ENCODE results near the gene MKX. TPM values are rescaled to one million over a fixed set of nuclear protein-coding genes. Genes with fewer than 3 reads are reported as not detected.

MKX gene
- total RNA-seq, 4 donors from 2014 or later: 0.84 to 1.3 (median 1.1) TPM

DNA sequence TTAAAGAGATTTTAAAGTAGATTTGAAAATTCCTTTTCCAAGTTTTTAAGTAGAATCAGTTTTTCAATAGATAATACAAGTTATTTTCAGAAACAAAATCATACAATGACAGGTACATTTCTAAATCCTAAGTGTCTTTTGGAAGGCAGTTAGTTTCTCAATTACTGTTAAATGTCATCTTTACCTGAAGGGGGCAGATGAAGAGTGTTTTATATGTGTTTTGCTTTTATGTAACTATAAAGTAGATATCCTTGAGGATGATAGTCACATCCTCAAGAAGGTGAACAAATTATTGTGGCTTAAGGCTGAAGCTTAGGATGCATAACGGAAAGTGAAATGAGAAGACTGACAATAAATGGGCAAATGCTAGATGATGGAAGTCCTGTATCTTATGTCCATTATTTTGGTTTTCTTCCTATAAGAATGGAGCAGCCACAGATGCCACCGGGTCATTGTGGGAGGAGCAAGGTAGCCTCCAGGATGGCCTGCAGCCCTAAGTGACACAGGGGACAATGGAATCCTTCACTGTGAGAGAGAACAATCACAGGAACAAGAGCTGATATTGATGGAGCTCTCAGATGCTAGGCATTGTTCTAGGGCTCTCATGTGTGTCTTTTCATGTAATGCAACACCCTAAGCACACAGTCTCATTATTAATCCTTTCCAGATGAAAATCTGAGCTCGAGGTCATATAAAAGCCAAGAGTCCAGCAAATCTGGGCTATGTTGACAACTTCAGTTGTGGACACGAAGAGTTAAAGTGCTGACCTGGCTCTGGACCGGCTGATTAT lies 14.1 kb upstream of the MKX start:
- intact Hi-C loops (cut with DNase I; ENCODE audit: low total_unique reads): loop anchor here (5.0 kb wide), 1 partner anchor 242 kb away; no protein-coding TSS in a partner anchor
- 61 to 66% methylated on average over 5 of the region's 5 CpGs for WGBS, 2 donors
- no peak for DNase-seq (ENCODE audit: low spot score in 2 of 2)
- TF ChIP-seq POLR2A (IDR thresholded peaks at IDR 0.05): no peak
- TF ChIP-seq, protein P1, sequence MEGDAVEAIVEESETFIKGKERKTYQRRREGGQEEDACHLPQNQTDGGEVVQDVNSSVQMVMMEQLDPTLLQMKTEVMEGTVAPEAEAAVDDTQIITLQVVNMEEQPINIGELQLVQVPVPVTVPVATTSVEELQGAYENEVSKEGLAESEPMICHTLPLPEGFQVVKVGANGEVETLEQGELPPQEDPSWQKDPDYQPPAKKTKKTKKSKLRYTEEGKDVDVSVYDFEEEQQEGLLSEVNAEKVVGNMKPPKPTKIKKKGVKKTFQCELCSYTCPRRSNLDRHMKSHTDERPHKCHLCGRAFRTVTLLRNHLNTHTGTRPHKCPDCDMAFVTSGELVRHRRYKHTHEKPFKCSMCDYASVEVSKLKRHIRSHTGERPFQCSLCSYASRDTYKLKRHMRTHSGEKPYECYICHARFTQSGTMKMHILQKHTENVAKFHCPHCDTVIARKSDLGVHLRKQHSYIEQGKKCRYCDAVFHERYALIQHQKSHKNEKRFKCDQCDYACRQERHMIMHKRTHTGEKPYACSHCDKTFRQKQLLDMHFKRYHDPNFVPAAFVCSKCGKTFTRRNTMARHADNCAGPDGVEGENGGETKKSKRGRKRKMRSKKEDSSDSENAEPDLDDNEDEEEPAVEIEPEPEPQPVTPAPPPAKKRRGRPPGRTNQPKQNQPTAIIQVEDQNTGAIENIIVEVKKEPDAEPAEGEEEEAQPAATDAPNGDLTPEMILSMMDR (IDR thresholded peaks at IDR 0.05): no peak
- no peak overlapping the region for H3K4me3 ChIP-seq (ENCODE audit: low read depth, poor library complexity, severe bottlenecking)

DNA sequence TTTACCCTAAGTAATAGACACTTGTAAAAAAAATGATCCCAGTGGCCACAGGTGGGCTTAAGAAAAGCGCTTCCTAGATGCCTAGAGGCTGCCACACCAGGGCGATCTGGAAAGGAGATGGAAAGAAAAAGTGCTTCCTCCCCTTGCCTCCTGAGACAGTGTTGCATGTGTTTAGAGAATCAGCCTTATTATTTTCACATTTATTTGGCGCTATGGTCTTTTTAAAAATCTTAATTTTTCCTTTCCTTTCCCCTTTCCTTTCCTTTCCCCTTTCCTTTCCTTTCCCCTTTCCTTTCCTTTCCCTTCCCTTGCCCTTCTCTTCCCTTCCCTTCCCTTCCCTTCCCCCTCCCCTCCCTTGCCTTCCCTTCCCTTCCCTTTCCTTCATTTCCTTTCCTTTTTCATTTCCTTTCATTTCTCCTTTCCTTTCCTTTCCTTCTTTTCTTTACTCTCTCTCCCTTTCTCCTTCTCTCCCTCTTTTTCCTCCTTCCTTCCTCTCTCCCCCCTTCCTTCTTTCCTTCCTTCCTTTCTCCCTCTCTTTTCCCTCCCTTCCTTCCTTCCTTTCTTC lies 7.1 kb upstream of the MKX start:
- intact Hi-C loops (cut with DNase I; ENCODE audit: low total_unique reads): no loop called here

DNA sequence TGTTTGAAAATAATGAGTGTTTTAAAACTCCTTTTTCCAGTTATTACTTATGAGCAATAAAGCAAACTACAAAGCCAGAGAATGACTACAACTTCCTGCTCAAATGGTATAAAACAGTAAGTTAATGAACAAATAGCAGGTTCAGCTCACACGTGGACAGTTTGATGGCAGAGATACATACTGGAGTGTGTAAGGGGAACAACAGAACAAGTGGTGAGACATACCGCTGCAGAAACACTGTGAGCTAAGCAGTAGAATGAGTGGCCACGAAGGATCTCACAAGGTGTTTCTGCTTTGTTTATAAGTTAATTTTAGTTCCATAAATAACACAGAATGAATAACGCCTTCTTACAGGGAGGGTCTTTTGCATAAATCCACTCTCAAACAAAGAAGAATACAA lies 3.0 kb upstream of the MKX start:
- 44 to 45% methylated on average over 4 of the region's 4 CpGs for WGBS, 2 donors
- intact Hi-C loops (cut with DNase I; ENCODE audit: low total_unique reads): loop anchor here (10.0 kb wide), 1 partner anchor 646 kb away; no protein-coding TSS in a partner anchor
- TF ChIP-seq, protein P1 (IDR thresholded peaks at IDR 0.05): no peak
- TF ChIP-seq POLR2A (IDR thresholded peaks at IDR 0.05): no peak
- DNase-seq (ENCODE audit: low spot score in 2 of 2): no peak
- no peak overlapping the region for H3K4me3 ChIP-seq (ENCODE audit: low read depth, poor library complexity, severe bottlenecking)

More for the DNA sequence above, 7.1 kb upstream of the MKX start:
- 65 to 82% methylated on average over 3 of the region's 3 CpGs for WGBS, 2 donors
- TF ChIP-seq, protein P1 (IDR thresholded peaks at IDR 0.05): no peak
- no peak for TF ChIP-seq POLR2A (IDR thresholded peaks at IDR 0.05)
- DNase-seq (ENCODE audit: low spot score in 2 of 2): no peak
- H3K4me3 ChIP-seq (ENCODE audit: low read depth, poor library complexity, severe bottlenecking): no peak overlapping the region

DNA sequence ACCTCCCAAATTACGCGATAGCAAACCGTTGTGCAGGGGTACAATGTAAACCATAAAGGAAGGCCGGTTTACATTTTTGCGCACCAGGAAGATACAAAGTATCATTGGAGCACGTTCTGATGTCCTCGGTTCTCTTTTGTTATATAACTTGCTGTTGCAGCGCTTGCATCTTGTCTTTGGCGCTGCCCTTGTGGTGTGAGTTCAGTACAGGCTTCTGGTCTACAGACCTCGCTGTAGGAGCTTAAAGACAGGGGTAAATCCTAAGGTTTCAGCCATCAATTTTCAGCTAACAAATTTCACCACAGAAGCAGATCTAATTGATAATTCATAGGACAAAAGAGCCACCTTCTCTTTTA lies 1.5 kb upstream of the MKX start:
- DNase-seq (ENCODE audit: low spot score in 2 of 2): no peak
- WGBS, 2 donors: 28 to 41% methylated on average over 10 of the region's 10 CpGs
- TF ChIP-seq, protein P1 (IDR thresholded peaks at IDR 0.05): no peak
- no peak for TF ChIP-seq POLR2A (IDR thresholded peaks at IDR 0.05)
- intact Hi-C loops (cut with DNase I; ENCODE audit: low total_unique reads): loop anchor here (10.0 kb wide), 1 partner anchor 648 kb away; no protein-coding TSS in a partner anchor
- H3K4me3 ChIP-seq (ENCODE audit: low read depth, poor library complexity, severe bottlenecking): no peak overlapping the region

DNA sequence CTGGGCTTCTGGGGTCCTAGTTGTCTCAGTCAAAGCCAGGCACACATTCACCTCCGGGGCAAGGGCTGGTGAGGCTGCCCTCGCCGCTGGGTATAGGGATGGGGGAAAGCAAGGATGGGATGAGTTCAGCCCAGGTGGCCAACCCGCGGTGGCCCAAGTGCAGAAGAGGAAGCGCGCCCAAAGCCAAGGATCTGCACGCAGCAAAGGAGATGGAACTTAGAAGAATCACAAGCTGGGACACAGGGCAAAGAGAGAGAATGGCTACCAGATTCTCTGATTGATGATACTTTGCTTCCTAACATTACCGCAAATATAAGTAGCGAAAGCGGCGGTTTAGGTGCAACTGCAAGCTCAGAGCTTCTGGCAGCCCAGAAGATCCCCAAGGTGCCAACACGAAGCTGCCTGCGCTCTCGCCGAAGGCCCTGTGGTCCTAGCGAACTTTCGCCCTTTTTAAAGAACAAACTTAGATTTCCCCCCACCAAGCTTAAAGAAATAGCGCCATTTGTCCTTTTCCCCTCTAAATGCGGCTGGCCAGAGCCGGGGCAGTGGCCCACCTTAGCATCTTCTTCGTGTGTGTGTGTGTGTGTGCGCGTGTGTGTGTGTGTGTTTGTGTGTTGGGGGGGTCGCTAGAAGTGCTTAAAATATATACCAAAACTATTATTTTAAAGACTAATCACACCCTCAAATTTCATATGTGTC lies 927 bp upstream of the MKX start:
- DNase-seq (ENCODE audit: low spot score in 2 of 2): no peak
- no peak overlapping the region for H3K4me3 ChIP-seq (ENCODE audit: low read depth, poor library complexity, severe bottlenecking)
- no peak for TF ChIP-seq POLR2A (IDR thresholded peaks at IDR 0.05)
- TF ChIP-seq, protein P1 (IDR thresholded peaks at IDR 0.05): no peak
- WGBS, 2 donors: 9 to 17% methylated on average over 25 of the region's 25 CpGs
- intact Hi-C loops (cut with DNase I; ENCODE audit: low total_unique reads): loop anchor here (10.0 kb wide), 1 partner anchor 648 kb away; no protein-coding TSS in a partner anchor

Data from lower leg skin (tissue), 4 donors.